Measurements from ENCODE around the gene TCEAL8.
"Not testable (repeated sequence)": the region's sequence is repeated elsewhere in the genome, so short reads cannot be mapped to it uniquely, and the experiment has no call there.

TCEAL8 gene

GRCh38 chrX:103254921-103255493, at the start of gene TCEAL8:
TSS of gene TCEAL8 (minus strand) at chrX:103255155. CDS start at chrX:103253979, 1,176 bp downstream.
- FAIRE-seq, result no peak

- no peak for FAIRE-seq
These were observed 49.8 kb upstream of the TCEAL8 start for GRCh38 chrX:103304705-103305104.

- no peak for FAIRE-seq
These were observed 38.2 kb upstream of the TCEAL8 start for GRCh38 chrX:103293118-103293517.

GRCh38 chrX:103279624-103280023, 24.7 kb upstream of the TCEAL8 start:
- FAIRE-seq, result no peak

GRCh38 chrX:103276581-103277002, 21.6 kb upstream of the TCEAL8 start, which contains the start of gene TCEAL5:
TSS of gene TCEAL5 (minus strand) at chrX:103276750. CDS start at chrX:103274563, 2,187 bp downstream.
- no peak for FAIRE-seq

- no peak for FAIRE-seq
These were observed 21.1 kb upstream of the TCEAL8 start for GRCh38 chrX:103275947-103276567.

- FAIRE-seq, result no peak
These were observed 19.3 kb upstream of the TCEAL8 start for GRCh38 chrX:103274284-103274683.

GRCh38 chrX:103258275-103258674, 3.3 kb upstream of the TCEAL8 start:
- FAIRE-seq, result no peak

GRCh38 chrX:103256651-103257050, 1.7 kb upstream of the TCEAL8 start:
- no peak for FAIRE-seq

- no peak for FAIRE-seq
These were observed 657 bp downstream of the TCEAL8 start for GRCh38 chrX:103254171-103254824.

- FAIRE-seq, result no peak
These were observed 1.3 kb downstream of the TCEAL8 start for GRCh38 chrX:103253608-103254007.

GRCh38 chrX:103250977-103251376, 4.0 kb downstream of the TCEAL8 start:
- FAIRE-seq, result no peak

GRCh38 chrX:103249805-103250204, 5.2 kb downstream of the TCEAL8 start:
- no peak for FAIRE-seq

GRCh38 chrX:103248553-103248952, 6.4 kb downstream of the TCEAL8 start:
- no peak for FAIRE-seq

GRCh38 chrX:103240155-103240554, 14.8 kb downstream of the TCEAL8 start:
- no peak for FAIRE-seq

GRCh38 chrX:103236296-103236695, 18.7 kb downstream of the TCEAL8 start:
- no peak for FAIRE-seq

GRCh38 chrX:103235608-103236007, 19.3 kb downstream of the TCEAL8 start:
- not testable (repeated sequence) for FAIRE-seq

- no peak for FAIRE-seq
These were observed 20.1 kb downstream of the TCEAL8 start for GRCh38 chrX:103234869-103235268.

- no peak for FAIRE-seq
These were observed 21.7 kb downstream of the TCEAL8 start for GRCh38 chrX:103233263-103233662.

GRCh38 chrX:103225918-103226317, 29.0 kb downstream of the TCEAL8 start:
- not testable (repeated sequence) for FAIRE-seq

GRCh38 chrX:103220511-103221323, 34.2 kb downstream of the TCEAL8 start:
- FAIRE-seq, result no peak

GRCh38 chrX:103215425-103215991, 39.4 kb downstream of the TCEAL8 start:
- FAIRE-seq, result no peak

GRCh38 chrX:103214870-103215424, 40.0 kb downstream of the TCEAL8 start, which contains the start of gene BEX4:
TSS of gene BEX4 (plus strand) at chrX:103215108. CDS start at chrX:103216154, 1,046 bp downstream.
- FAIRE-seq, result no peak

Data from TTC549 (cell line).